Muscle of leg (tissue), 9 donors: Measurements from ENCODE around the gene CES1. TPM values are rescaled to one million over a fixed set of nuclear protein-coding genes. Genes with fewer than 3 reads are reported as not detected.

Source experiments
- polyA plus RNA-seq, 8 donors: library from polyadenylated mRNA; unstranded; fragments of 120-200 nt; gene quantifications; one replicate each; pipeline versions ENCODE4 v1.2.1 to v1.2.3, GENCODE V29; 2013; ENCODE audit warnings: inconsistent platforms in 1 of 8, low replicate concordance in 1 of 8; ENCODE audit not compliant: insufficient read length in 8 of 8, insufficient read depth in 1 of 8
- total RNA-seq: library from RNA; stranded (reverse); fragments of 120-200 nt; gene quantifications from one replicate; pipeline ENCODE4 v1.2.4, GENCODE V29; 2013

Gene CES1
- total and polyA plus RNA-seq, 9 donors: 0.22 to 6.2 (median 0.57) TPM

Other genes with a start within 250 kb of the CES1 start
- gene SLC6A2, start 177.1 kb downstream of the CES1 start, total RNA-seq: 2.3 TPM
- 1 to 10 TPM in 6 of 8 donors, under 1 TPM in 2; 0.65 to 3.0 (median 1.6) TPM for gene SLC6A2, start 177.1 kb downstream of the CES1 start, polyA plus RNA-seq
- gene CES5A, start 42.3 kb upstream of the CES1 start, total RNA-seq: not detected
- gene CES5A, start 42.3 kb upstream of the CES1 start, polyA plus RNA-seq: not detected